HPDE6-E6E7 (cell line): ENCODE results near the gene RTN4RL1.

ENCODE experiments used
- DNase-seq: peaks from one replicate; pipeline ENCODE4 v3.0.0; 2011; ENCODE audit warnings: missing footprints; ENCODE audit errors: extremely low spot score

RTN4RL1 gene

GRCh38 chr17:2025220-2025621 is at the start of gene RTN4RL1:
Gene RTN4RL1 (minus strand): TSS chr17:2025334. CDS start chr17:2024865, 469 bp downstream.
- no peak for DNase-seq

- DNase-seq: no peak
These were observed 49.8 kb upstream of the RTN4RL1 start for GRCh38 chr17:2074919-2075318.

- DNase-seq: no peak
These were observed 46.5 kb upstream of the RTN4RL1 start for GRCh38 chr17:2071455-2072281.

- DNase-seq: no peak
These were observed 45.9 kb upstream of the RTN4RL1 start for GRCh38 chr17:2071024-2071385.

GRCh38 chr17:2070241-2071023 is 45.3 kb upstream of the RTN4RL1 start:
- DNase-seq: no peak

GRCh38 chr17:2068519-2069051 is 43.5 kb upstream of the RTN4RL1 start:
- DNase-seq: no peak

- DNase-seq: no peak
These were observed 42.9 kb upstream of the RTN4RL1 start for GRCh38 chr17:2068031-2068518.

GRCh38 chr17:2067608-2068024 is 42.5 kb upstream of the RTN4RL1 start:
- DNase-seq: no peak

GRCh38 chr17:2067048-2067561 is 42.0 kb upstream of the RTN4RL1 start:
- DNase-seq: no peak

GRCh38 chr17:2065949-2066400 is 40.8 kb upstream of the RTN4RL1 start:
- DNase-seq: no peak

GRCh38 chr17:2064980-2065785 is 40.0 kb upstream of the RTN4RL1 start:
- no peak for DNase-seq

- no peak for DNase-seq
These were observed 39.4 kb upstream of the RTN4RL1 start for GRCh38 chr17:2064520-2064971.

- no peak for DNase-seq
These were observed 39.0 kb upstream of the RTN4RL1 start for GRCh38 chr17:2064147-2064489.

GRCh38 chr17:2063261-2064146 is 38.4 kb upstream of the RTN4RL1 start:
- DNase-seq: no peak

- no peak for DNase-seq
These were observed 37.5 kb upstream of the RTN4RL1 start for GRCh38 chr17:2062571-2063183.

- DNase-seq: no peak
These were observed 36.4 kb upstream of the RTN4RL1 start for GRCh38 chr17:2061441-2061958.

GRCh38 chr17:2060681-2061440 is 35.7 kb upstream of the RTN4RL1 start:
- DNase-seq: no peak

- no peak for DNase-seq
These were observed 35.2 kb upstream of the RTN4RL1 start for GRCh38 chr17:2060385-2060658.
